Gastroesophageal sphincter (tissue), 4 donors: Measurements from ENCODE around the gene SOX6. TPM values are rescaled to one million over a fixed set of nuclear protein-coding genes. Genes with fewer than 3 reads are reported as not detected.
A peak's percentile ranks its signal among the peaks of the same experiment; 100 is the strongest.

Experiments used
- ATAC-seq: fragments of 150-250 bp; one replicate; pipeline ENCODE4 v1.9.1; 2016; ENCODE audit warnings: mild to moderate bottlenecking, moderate library complexity
- H3K27ac ChIP-seq, 4 donors: fragments of 200-600 bp; sonication (generic) in 3 of 4; 1 replicate in 3 of 4; 2 replicates in 1 of 4; pipeline ENCODE4 v1.5.1; 2016 to 2019
- H3K27me3 ChIP-seq: fragments of 200-600 bp; sonication (generic); one replicate; pipeline ENCODE4 v1.5.1; 2019
- H3K36me3 ChIP-seq, 2 donors: fragments of 200-600 bp; sonication (generic); one replicate each; pipeline ENCODE4 v1.5.1; 2019; ENCODE audit warnings: control low read depth in 1 of 2
- H3K4me1 ChIP-seq, 3 donors: fragments of 200-600 bp; sonication (generic); 1 replicate in 2 of 3; 2 replicates in 1 of 3; pipeline ENCODE4 v1.5.1; 2016 to 2019; ENCODE audit warnings: control low read depth in 2 of 3
- H3K4me3 ChIP-seq, 2 donors: fragments of 200-600 bp; sonication (generic); one replicate each; pipeline ENCODE4 v1.5.1; 2019; ENCODE audit warnings: mild to moderate bottlenecking in 1 of 2, moderate library complexity in 1 of 2
- H3K9me3 ChIP-seq, 3 donors: fragments of 200-600 bp; sonication (generic); one replicate each; pipeline ENCODE4 v1.5.1; 2017 to 2019; ENCODE audit warnings: control low read depth in 2 of 3
- EP300 ChIP-seq: sonication (generic); formaldehyde crosslinking; IDR thresholded peaks from one replicate; pipeline ENCODE4 v1.6.1; 2017; ENCODE audit warnings: antibody characterized with exemption, mild to moderate bottlenecking
- POLR2A ChIP-seq, 2 donors: fragments of 450-650 bp; IDR thresholded peaks; one replicate each; pipeline ENCODE4 v1.6.1; 2017; ENCODE audit warnings: antibody characterized with exemption in 2 of 2, mild to moderate bottlenecking in 2 of 2, moderate library complexity in 1 of 2
- POLR2AphosphoS5 ChIP-seq: sonication (generic); formaldehyde crosslinking; IDR thresholded peaks from one replicate; pipeline ENCODE4 v1.6.1; 2017; ENCODE audit warnings: antibody characterized with exemption
- WGBS, 2 donors: methylation state at CpG; one replicate each; pipeline ENCODE4 v1.1.5; 2018; ENCODE audit warnings: low coverage in 1 of 2; 5-methylcytosine and 5-hydroxymethylcytosine counted together
- total RNA-seq, 4 donors: library from RNA; depleted of rRNA; stranded (reverse); fragments of >200 nt; gene quantifications; one replicate each; pipeline ENCODE4 v1.1.0, GENCODE V29; 2016
- TF ChIP-seq, protein P1 (sequence below), 4 experiments: fragments of 200-600 bp in 2 of 4; fragments of 450-650 bp in 2 of 4; sonication (generic) in 1 of 4; IDR thresholded peaks; one replicate each; pipeline ENCODE4 v1.5.1; 2017 to 2019; ENCODE audit warnings: antibody characterized with exemption in 4 of 4, mild to moderate bottlenecking in 2 of 4, moderate library complexity in 2 of 4

Gene SOX6
- total RNA-seq, 4 donors from 2014 or later: 1.2 to 21.9 (median 6.5) TPM

- WGBS, 2 donors: no CpG with 5 or more reads among the region's 2 CpGs
- Histone ChIP-seq H3K36me3 (no peaks in the 10 kb centered on the region), H3K27me3 (no peaks in the 10 kb centered on the region), H3K27ac (no peak overlapping the region), H3K4me3 (no peak overlapping the region), H3K4me1 (peaks cover 4 to 43% (median 10%) of the 10 kb centered on the region in 3 donors), H3K9me3 (no peaks in the 10 kb centered on the region)
- TF ChIP-seq POLR2AphosphoS5: no peak
- no peak for TF ChIP-seq EP300
- TF ChIP-seq, protein P1, sequence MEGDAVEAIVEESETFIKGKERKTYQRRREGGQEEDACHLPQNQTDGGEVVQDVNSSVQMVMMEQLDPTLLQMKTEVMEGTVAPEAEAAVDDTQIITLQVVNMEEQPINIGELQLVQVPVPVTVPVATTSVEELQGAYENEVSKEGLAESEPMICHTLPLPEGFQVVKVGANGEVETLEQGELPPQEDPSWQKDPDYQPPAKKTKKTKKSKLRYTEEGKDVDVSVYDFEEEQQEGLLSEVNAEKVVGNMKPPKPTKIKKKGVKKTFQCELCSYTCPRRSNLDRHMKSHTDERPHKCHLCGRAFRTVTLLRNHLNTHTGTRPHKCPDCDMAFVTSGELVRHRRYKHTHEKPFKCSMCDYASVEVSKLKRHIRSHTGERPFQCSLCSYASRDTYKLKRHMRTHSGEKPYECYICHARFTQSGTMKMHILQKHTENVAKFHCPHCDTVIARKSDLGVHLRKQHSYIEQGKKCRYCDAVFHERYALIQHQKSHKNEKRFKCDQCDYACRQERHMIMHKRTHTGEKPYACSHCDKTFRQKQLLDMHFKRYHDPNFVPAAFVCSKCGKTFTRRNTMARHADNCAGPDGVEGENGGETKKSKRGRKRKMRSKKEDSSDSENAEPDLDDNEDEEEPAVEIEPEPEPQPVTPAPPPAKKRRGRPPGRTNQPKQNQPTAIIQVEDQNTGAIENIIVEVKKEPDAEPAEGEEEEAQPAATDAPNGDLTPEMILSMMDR (IDR thresholded peaks at IDR 0.05): no peak
- no peak for TF ChIP-seq POLR2A (IDR thresholded peaks at IDR 0.05)
- no peak for ATAC-seq
Observed at GRCh38 chr11:15971215-15971546, 385.2 kb downstream of the SOX6 start.

DNA sequence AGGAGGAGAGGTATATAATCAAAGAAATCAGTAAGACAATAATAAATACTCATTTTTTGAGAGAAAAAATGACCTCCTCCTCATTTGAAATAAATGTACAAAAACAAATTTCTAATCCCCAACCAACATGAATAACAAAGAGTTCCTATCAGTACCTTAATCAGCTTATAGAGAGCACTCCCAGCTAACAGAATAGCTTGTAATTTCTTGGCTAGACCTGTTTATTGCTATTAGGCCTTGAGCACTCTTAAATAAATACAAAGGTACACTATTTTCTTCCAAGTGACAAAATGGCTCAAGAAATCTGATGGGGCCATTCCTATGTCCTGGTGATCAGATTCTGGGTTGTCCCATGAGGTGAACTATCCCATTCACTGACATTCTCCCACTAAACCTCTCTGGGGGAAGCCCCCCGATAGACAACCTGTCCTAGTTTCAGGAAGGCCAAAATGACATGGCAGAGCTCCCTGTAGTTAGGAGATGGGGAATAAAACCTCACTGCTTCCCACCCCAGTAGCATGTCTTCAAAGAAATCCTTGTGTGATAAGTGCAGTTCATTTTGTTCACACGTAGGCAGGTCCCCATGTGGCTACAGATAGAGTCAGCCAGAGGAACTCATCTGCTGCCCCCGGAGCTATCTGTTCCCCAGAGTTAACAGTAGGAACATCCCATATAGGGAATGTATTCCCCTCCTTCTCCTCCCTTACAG lies 385.7 kb downstream of the SOX6 start:
- Histone ChIP-seq H3K9me3 (no peaks in the 10 kb centered on the region), H3K4me3 (no peak overlapping the region), H3K4me1 (peaks cover 4 to 37% (median 10%) of the 10 kb centered on the region in 3 donors), H3K27me3 (no peaks in the 10 kb centered on the region), H3K27ac (no peak overlapping the region), H3K36me3 (no peaks in the 10 kb centered on the region)
- no peak for ATAC-seq
- 84 to 100% methylated on average over 2 to 3 of the region's 3 CpGs for WGBS, 2 donors
- TF ChIP-seq, protein P1 (IDR thresholded peaks at IDR 0.05): no peak
- TF ChIP-seq POLR2A (IDR thresholded peaks at IDR 0.05) (no peak), POLR2AphosphoS5 (no peak), EP300 (no peak)

DNA sequence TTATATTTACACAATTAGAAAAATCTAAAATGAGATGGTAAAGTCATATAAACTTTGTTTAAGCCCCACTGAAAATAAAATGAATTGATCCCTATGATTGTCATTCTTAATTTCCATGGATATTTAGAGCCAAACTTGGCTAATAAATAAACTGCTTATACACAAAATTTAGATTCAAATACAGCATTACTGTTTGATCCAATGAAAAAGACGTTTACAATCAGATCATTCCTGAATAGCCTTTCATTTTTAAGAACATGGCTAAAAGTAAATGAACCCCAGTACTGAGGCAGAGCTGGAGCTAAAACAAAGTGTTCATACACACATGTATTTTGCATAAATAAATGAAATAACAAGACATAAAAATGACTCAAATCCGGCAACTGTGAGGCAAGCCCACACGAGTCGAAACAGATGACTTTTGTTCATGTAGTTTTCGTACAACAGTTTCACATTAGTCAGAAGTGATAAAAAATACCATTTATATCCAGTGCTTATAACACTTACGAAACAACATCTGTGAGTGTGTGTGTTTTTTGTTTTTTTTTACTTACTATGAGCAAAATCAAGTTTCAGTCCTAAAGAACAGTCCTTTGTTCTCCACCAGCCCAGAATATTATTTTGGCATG lies 386.5 kb downstream of the SOX6 start:
- Histone ChIP-seq H3K4me1 (peaks cover 4 to 36% (median 10%) of the 10 kb centered on the region in 3 donors), H3K4me3 (no peak overlapping the region), H3K27ac (peak overlapping the region; percentile 20 to 72 (median 54)), H3K36me3 (no peaks in the 10 kb centered on the region), H3K9me3 (no peaks in the 10 kb centered on the region), H3K27me3 (no peaks in the 10 kb centered on the region)
- TF ChIP-seq POLR2AphosphoS5 (no peak), POLR2A (IDR thresholded peaks at IDR 0.05) (no peak), EP300 (no peak)
- TF ChIP-seq, protein P1 (IDR thresholded peaks at IDR 0.05): no peak
- 51 to 81% methylated on average over 6 of the region's 6 CpGs for WGBS, 2 donors
- ATAC-seq: peak; percentile 57

- Histone ChIP-seq H3K9me3 (no peaks in the 10 kb centered on the region), H3K27ac (peak overlapping the region; percentile 20 to 72 (median 54)), H3K27me3 (no peaks in the 10 kb centered on the region), H3K4me1 (peaks cover 4 to 36% (median 10%) of the 10 kb centered on the region in 3 donors), H3K36me3 (no peaks in the 10 kb centered on the region), H3K4me3 (no peak overlapping the region)
- WGBS, 2 donors: 39 to 45% methylated on average over 4 of the region's 4 CpGs
- TF ChIP-seq POLR2A (IDR thresholded peaks at IDR 0.05): no peak
- TF ChIP-seq, protein P1 (IDR thresholded peaks at IDR 0.05): no peak
- TF ChIP-seq EP300: no peak
- peak; percentile 75 for TF ChIP-seq POLR2AphosphoS5
- ATAC-seq: peak; percentile 74
Observed at GRCh38 chr11:15969281-15969680, 387.1 kb downstream of the SOX6 start.
